NCI-H69 (cell line): ENCODE measurements around the gene SETBP1.

Experiments used
- DNase-seq: peaks from one replicate; lab custom pipeline; 2025; lab: John Stamatoyannopoulos, UW

Gene SETBP1

GRCh38 chr18:44679056-44679913 is 1.4 kb upstream of the SETBP1 start:
- DNase-seq: peak; percentile 98

GRCh38 chr18:44679914-44680272 is 795 bp upstream of the SETBP1 start:
- peak; percentile 91 for DNase-seq

- DNase-seq: peak; percentile 73
Observed at GRCh38 chr18:44681076-44681970, 635 bp downstream of the SETBP1 start.

DNA sequence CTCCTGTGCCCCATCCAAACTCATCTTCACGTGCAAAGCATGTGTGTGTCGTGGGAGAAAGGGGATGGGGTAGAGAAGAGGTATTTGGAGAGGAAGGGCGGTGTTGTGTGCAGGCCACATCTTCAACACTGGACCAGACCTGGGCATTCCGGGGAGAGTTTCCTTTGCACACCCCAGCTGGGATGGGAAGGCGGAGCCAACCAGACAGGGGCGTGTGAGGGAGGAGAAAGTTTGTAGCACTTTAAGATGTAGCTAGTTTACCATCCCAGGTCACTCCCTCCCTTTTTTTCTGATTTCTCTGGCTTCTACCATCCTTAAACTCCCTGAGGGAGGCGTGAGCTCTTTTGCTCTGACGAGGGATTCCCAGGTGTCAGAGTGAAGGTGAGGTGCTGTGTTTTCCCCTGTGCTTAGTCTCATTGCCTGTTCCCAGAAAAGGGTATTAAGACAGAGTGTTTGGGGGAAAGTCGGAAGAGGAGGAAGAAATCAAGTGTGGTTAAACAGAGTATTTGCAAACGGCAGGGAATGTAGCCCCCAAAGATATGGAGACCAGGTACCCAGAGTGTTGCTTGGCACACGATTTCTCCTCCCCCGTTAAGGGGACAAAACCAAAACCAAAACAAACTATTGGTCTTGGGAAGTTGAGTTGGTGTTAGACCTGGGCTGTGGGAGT is 1.6 kb downstream of the SETBP1 start:
- DNase-seq: peak; percentile 83

DNA sequence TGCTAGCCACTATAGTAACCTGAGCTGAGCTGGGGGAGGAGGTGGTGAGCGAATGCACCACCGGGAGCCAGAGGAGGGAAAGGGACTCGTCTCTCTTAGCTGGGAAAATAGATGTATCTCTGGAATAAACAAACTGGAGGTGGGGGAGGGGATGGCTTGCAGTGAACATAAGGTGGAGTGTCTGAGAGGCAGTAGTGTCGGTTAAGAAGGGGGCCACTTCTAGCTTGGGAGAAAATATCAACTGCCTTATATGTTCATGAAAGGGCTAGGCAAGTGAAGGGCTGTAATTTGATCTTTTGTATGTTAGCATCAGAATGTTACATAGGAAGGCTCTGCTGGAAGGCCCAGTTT is 2.2 kb downstream of the SETBP1 start:
- peak; percentile 93 for DNase-seq

DNA sequence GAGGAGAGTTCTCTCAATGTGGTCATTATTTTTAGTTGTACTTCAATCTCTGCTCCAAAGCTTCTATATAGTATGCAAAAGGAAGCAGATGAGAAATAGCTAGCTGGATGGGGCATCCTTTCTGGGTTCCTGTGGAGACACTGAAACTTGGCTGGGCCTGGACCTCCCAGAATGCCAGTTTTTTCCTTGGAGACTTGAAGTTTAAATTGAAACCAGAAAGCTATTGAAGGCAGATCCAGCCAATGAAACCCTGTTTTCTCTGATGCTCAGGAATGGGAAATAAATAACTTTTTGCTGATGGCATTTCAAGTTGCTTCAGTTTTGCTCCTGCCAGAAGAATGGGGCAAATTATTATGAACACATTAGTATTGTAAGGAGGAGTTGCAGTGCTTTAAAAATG is 2.9 kb downstream of the SETBP1 start:
- DNase-seq: no peak

- DNase-seq: no peak
Observed at GRCh38 chr18:44685296-44685695, 4.6 kb downstream of the SETBP1 start.

- DNase-seq: no peak
Observed at GRCh38 chr18:44686156-44686555, 5.5 kb downstream of the SETBP1 start.

DNA sequence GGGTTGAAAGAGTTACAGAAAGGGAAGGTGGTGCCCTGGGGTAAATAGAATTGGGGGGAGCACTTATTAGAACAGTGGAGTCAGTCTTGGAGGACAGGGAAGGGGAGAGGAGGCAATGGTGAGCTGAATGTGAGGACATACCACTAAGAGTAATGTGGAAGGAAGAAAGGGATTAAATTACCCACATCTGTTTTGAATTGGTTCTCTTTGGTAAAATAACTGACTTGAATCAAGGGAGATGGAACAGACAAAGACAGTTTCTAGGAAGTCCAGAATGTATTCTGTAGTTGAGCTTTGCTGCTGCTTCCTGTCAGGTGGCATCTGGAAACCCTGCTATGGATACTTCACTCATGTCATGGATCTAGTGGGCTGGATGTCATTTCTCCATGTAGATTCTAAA is 6.7 kb downstream of the SETBP1 start:
- peak; percentile 31 for DNase-seq

DNA sequence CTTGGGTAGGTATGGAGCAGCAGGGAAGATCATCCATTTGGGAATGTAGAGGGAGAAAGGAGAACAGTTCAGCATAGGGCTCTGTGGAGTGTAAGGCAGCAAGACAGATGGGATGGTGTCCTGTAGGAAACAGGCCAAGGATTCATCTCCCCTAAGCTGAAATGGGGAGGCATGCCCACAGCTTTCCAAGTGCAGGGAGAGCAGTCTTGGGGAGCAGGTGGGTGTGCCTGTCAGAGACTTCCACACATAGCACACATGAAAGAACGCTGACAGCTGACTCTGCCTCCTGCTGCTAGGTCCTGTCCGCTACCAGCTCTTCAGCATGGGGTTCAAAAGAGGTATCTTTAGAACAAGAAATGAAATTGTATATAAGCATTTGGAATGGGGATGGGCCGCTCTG is 9.0 kb downstream of the SETBP1 start:
- DNase-seq: no peak

- no peak for DNase-seq
Observed at GRCh38 chr18:44691148-44691925, 10.6 kb downstream of the SETBP1 start.

DNA sequence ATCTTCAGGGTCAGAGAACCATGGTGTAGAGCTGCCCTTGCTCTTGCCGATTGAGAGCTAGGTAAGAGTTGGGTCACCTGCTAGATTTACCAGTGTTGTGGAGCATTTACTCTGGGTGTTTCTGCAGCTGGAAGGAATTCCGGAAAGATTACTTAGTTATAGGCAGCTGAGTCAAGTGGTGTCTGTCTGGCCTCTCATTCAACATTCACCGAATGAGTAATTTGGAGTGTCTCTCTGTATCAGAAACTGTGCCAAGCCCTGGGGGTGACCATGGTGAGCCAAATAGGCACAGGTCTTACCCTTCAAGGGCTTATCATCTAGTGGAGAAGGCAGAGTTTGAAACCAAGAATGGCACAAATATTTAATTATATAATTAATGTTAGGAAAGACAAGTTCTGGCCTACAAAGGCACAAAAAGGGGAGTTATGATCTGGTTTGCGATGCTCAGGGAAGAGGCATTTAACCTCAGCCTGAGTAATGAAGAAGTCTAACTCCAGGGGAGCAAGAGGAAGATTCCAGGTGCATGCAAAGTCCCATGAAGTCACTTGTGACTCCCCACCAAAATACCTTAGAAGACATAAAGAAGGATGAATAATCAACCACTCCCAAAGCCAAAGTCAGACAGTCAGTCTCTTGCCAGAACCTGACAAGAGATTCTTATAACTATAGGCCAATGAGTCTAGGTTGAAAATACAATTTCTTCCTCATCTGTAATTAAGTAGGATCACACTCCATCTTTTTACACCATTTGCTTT is 12.5 kb downstream of the SETBP1 start:
- DNase-seq: no peak

GRCh38 chr18:44695503-44695902 is 14.8 kb downstream of the SETBP1 start:
- DNase-seq: no peak

GRCh38 chr18:44696892-44697291 is 16.2 kb downstream of the SETBP1 start:
- no peak for DNase-seq

DNA sequence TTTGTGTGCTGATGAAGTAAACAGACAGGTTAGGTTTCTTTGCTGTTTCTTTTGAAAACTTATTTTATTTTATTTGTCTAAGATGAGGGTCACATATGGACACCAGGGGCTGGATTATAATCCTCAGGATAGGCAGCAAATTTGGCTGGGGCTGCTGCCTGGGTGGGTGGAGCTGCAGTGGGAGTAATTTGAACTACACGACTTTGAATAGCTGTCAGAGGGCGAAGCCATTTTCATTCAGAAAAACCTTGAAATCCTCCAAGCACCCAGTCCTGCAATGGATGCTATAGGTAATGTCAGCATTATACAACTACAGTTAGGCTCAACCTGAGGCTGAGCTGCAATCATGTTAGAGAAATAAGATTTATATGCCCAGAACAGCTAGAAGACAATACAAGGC is 16.6 kb downstream of the SETBP1 start:
- no peak for DNase-seq

DNA sequence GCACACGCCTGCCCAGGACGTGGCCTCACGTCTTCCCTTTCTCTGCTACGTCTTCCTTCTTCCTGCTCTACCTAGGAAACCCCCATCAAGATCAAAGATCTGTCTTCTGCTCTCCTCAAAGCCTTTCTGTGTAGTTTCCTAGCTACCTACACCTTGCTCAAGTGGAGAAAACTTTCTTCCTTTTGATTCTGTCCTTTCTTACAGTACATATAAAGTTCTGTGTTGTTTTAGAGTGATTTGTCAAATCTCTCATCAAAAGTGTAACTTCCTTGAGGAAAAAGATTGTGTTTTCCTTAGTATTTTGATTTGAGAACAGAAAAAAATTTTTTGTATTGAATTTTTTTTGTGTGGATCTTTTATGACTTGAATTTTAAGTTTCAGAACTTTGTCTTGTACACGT is 17.8 kb downstream of the SETBP1 start:
- no peak for DNase-seq

DNA sequence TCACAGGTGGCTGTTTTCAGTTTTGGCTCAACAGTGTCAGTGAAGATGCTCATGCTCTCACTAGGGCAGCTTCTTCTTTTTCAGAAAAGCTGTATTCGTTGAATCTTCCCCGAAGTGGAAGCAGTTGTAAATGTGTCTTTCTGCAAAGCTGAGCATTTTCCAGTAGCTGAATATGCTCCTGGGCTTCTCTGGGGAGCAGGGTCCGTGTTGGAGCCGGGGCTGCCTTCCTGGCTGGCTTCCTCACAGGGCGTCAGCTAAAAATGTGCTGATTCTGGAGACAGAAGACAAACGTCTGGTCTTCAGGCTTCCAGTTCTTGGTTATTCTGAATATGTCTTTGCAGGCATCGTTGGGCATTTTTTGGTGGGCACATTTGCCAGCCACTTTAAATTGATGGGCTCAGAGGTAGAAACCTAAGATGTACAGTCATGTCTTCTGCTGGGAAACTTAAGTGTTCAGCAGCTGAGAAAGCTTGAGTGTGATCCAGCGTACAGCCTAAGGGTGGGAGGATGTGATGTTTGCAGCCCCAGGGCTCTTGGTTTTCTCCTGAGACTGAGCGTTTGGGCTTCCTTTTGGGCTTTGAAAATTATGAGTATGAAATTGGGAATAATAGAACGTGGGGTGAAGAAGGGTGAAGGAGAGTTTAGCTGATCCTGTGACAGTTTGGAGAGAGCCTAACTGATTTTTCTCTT is 19.0 kb downstream of the SETBP1 start:
- DNase-seq: no peak

DNA sequence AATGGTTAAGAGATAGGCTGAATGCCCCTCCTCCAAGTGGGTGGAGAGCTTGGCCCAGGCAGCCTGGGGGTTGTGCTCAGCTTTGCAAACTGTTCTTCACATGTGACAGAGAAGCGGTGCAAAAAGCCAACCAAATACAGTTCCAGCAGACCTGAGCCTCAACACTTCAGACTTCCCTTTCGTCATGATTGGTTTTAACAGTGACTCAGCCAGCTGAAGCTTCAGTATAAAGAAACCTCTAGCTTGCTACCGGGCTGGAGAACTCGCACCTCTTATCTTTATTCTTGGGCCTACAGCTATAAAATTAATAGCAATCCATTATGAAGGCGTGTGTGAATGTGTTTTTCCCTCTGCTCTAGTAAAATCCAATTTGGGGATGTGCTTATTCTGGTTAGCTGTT is 20.0 kb downstream of the SETBP1 start:
- no peak for DNase-seq

DNA sequence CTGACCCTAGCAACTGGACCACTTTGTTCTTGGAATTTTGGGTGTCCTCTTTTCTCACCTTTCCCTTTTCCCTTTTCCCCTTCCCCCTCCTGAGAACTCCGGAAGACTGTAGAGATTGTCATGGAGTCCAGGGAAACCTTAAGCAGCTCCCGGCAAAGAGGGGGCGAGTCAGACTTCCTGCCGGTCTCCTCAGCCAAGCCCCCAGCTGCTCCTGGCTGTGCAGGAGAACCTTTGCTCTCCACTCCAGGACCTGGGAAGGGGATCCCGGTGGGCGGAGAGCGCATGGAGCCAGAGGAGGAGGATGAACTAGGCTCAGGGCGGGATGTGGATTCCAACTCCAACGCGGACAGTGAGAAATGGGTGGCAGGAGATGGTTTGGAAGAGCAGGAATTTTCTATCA is 20.5 kb downstream of the SETBP1 start:
- no peak for DNase-seq

DNA sequence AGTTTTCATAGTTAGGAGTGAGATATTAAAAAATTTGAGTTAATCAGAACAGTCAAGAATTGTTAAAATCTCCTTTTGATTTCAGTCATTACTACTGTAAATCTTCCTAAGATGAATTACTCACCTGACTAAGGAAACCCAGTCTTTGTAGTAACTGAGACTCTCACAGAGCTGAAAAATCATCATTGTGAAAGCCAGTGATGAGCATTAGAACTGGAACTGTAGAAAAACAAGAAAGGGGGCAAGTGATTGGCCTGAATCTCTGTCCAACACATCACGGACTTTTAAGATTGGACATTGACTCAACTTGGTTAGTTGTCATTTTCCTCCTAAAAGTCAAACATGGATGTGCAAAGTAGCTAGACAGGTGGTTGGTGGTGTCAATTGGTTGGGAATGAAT is 21.9 kb downstream of the SETBP1 start:
- no peak for DNase-seq
